ENCODE results near the gene SOAT1.
"Not testable (repeated sequence)": the region's sequence is repeated elsewhere in the genome, so short reads cannot be mapped to it uniquely, and the experiment has no call there.

SOAT1 gene

DNA sequence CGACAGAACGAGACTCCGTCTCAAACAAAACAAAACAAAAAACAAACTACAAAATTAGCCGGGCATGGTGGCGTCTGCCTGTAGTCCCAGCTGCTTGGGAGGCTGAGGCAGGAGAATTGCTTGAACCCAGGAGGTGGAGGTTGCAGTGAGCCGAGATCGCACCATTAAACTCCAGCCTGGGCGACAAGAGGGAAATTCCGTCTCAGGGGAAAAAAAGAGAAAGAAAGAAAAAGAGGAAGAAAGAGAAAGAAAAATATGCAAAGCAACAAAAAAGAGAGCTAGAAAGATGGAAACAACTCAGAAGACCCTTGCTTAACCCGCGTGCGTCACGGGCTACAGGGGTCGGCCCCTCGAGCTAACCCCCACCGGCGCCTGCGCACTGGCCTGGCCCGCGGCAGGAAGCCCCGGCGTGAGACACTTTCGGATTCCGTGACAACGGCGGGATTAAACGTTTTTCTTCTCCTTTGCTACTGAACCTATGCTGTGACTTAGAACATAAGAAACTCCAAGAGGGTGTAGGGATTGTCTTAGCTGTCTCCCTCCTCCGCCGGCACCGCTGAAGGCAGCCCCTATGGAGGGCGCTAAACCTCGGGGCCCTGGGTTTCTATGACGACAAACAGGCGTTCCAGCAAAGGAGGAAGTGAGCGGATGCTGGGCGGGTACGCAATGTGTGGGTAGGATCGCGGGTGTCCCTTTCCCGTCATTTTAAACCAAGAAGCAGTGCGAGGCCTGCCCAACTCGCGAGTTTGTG lies 71.9 kb downstream of the SOAT1 start, which contains the start of gene AXDND1:
Gene AXDND1, plus strand, starts transcription at position 630 of the 751 bp plus-strand sequence. CDS start 539 bp downstream, outside the sequence.
- peak; percentile 14 for DNase-seq

DNA sequence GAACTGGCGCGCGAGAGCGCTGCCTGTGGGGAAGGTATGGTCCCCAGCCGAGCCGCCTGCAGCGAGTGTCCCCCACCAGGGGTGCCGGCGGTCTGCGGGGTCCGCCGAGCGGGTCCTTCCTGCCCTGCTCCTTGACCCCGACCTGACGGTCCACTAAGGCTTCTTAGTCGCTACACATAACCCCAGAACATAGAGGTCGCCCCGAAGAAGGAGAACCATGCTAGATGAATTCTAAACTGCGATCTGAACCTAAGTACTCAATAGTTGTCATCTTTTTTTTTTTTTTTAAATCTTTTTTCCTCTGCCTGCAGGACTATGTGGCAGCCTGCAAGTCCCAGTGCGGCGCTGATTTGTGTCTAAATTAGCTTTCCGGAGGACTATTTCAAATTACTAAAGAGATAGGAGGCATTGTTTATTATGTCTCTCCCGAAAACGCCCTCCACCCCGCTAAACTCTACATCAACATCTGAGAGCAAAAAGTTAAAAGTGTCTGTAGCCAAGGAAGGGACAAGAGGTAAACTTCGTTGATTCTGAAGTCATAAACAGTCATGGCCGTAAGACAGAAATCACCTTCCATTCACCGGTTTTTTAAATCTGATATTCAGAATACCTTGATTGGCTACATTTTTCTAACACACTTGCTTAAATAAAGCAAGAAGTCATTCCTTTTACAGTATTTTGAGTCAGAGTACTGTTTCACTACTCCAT lies 72.7 kb downstream of the SOAT1 start:
- DNase-seq: no peak

DNA sequence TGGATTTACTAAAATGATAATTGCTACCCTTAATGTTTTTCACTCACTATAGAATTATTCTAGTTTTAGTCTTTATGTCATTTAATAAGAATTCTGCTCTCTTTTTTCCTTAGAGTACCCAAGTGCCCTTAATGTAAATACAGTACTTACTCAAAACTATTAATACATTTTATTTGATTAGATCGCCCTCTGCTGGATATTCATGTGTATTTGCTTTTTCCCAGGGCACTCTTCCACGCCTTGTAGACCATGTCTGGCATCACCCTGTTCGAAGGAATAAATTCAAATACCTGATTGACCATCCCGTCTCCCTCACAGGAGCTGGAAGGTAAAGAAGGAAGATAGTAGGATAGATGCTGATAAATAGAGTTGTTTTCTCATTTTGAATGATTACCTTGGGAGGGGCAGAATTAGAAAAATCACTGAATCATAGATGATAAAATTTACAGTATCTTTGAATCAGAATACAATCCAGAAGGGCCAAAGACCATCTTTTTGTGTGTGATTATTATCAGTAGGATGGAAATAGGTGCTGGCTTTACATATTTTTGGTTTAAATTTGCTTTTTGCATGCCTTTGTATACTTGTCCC lies 76.2 kb downstream of the SOAT1 start:
- DNase-seq: peak; percentile 17

DNA sequence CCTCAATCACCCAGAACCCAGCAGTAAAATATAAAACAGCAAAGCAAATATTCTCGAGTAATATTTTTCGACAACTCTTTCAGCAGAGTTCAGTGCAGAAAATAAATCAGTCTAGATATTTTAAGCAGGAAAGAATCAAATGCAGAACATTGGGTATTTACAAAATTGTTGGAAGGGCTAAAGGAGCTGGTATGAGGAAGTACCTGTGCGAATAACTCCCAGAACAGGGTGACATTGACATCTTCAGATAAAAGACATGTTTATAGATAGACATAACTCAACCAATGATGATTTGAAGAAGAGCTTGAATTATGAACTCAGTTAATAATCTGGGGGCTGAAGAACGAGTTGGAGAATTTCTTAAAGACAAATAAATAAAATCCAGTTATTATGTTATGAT lies 78.6 kb downstream of the SOAT1 start:
- DNase-seq: no peak

DNA sequence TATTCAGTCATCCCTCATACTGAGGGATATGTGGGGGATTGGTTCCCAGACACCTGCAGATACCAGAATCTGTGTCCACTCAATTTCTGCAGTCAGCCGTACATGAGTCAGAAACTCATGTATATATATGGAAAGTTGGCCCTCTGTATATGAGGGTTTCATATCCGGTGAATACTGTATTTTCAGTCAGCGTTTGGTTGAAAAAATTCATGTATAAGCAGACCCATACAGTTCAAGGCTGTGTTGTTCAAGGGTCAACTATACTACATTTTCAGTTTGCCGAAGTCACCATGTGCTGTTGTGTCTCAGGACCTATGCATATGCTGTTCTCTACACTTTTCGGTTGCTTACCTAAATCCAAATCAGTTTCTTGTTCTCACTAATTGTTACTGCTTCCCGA lies 82.6 kb downstream of the SOAT1 start:
- DNase-seq: no peak

DNA sequence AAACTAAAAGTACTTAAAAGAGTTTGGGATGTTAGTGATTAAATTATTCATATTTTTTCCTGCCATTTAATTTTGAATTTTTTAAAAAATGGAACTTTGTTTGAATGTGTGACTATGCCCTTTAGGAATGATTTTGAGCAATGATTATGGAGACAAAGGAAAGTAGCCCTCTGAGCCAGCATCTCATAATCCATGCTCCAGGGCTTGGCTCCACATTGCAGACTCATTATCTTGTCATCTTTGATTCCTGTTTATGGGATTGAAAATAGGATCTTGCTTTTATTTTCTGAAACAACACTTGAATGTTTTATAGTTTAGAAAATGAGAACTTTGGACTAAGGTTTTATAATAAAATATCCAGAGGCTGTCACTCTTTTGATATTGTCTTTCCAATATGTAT lies 86.7 kb downstream of the SOAT1 start:
- DNase-seq: no peak

DNA sequence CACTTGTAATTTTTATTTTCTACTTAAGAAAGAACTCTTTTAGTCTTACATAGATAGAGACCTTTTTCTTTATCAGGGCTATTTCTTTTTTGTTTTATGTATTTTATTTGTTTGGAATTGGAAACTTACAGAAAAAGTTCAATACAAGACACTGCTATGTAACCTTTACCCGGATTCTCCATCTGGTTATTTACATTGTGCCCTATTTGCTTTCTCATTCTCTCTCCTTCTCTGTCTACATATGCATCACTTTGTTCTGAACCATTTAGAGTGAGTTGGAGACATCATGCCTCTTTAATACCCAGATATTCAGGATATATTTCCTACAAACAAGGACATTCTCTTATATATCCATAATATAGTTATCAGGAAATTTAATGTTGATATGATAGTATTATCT lies 90.4 kb downstream of the SOAT1 start:
- DNase-seq: no peak

DNA sequence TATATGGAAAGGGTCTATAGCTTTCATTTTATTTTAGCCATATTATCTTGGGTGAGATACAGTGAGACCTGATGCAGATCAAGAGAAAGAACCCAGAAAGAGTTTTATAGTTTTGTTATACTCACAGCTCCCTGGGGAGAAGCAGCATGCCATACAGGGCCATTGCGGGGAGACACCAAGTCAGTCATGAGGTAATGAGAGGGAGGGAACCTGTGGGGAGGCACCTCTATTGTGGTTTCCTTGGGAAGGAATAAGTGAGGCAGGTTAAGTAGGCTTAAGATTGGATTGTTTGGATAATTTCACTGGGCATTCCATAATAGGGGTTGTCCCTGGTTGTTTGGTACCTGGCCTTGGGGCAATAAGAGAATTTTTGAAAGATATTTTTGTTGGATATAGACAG lies 91.9 kb downstream of the SOAT1 start:
- DNase-seq: no peak

DNA sequence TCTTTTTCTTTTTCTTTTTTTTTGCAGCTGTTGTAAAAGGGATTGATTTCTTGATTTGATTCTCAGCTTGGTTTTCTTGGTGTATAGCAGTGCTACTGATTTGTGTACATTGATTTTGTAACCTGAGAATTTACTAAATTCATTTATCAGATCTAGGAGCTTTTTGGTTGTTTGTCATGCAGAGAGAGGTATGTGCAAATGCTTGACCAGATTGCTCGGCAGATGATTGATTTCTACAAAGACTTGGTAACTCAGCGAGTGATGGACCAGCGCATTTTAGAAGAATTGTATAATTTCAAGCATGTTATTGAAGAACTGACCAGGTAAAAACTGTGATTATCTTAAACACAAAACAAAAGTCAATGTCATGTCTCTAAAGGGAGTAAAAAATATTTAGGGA lies 100.1 kb downstream of the SOAT1 start:
- DNase-seq: no peak

DNA sequence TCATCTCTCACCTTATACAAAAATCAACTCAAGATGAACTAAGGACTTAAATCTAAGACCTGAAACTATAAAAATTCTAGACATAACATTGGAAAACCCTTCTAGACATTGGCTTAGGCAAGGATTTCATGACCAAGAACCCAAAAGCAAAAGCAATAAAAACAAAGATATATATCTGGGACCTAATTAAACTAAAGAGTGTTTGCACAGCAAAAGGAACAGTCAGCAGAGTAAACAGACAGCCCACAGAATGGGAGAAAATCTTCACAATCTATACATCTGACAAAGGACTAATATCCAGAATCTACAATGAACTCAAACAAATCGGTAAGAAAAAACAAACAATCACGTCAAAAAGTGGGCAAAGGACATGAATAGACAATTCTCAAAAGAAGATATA lies 105.8 kb downstream of the SOAT1 start:
- not testable (repeated sequence) for DNase-seq

Measured in NCI-H1417 treated with DMSO at 0.1 percent for 48 hours (cell line).